Neural progenitor cell (in vitro differentiated cells): ENCODE data around the gene AGBL4. TPM values are rescaled to one million over a fixed set of nuclear protein-coding genes. Genes with fewer than 3 reads are reported as not detected.
"Not testable (repeated sequence)": the region's sequence is repeated elsewhere in the genome, so short reads cannot be mapped to it uniquely, and the experiment has no call there.

Experiments used
- DNase-seq: peaks from one replicate; pipeline ENCODE4 v3.0.0-alpha.2; 2016; ENCODE audit warnings: low spot score
- H2AFZ ChIP-seq: fragments of 200-600 bp; sonication (generic); replicated peaks from 2 replicates; pipeline ENCODE4 v1.6.1; 2016; ENCODE audit warnings: antibody characterized with exemption
- H3F3A ChIP-seq: fragments of 200-600 bp; sonication (generic); 2 replicates; pipeline ENCODE4 v1.6.1; 2016; ENCODE audit warnings: antibody characterized with exemption, low read depth
- H3K27ac ChIP-seq: fragments of 200-600 bp; sonication (generic); 2 replicates; pipeline ENCODE4 v1.5.1; 2016; ENCODE audit warnings: mild to moderate bottlenecking
- H3K27me3 ChIP-seq: fragments of 200-600 bp; sonication (generic); 2 replicates; pipeline ENCODE4 v1.6.1; 2016; ENCODE audit warnings: mild to moderate bottlenecking, moderate library complexity
- H3K36me3 ChIP-seq: fragments of 200-600 bp; sonication (generic); 2 replicates; pipeline ENCODE4 v1.5.1; 2016
- H3K4me1 ChIP-seq: fragments of 200-600 bp; sonication (generic); 2 replicates; pipeline ENCODE4 v1.6.1; 2016; ENCODE audit warnings: mixed run types
- H3K4me2 ChIP-seq: fragments of 200-600 bp; sonication (generic); 2 replicates; pipeline ENCODE4 v1.6.1; 2016
- H3K4me3 ChIP-seq: fragments of 200-600 bp; sonication (generic); 2 replicates; pipeline ENCODE4 v1.5.1; 2016
- H3K79me2 ChIP-seq: fragments of 200-600 bp; sonication (generic); 2 replicates; pipeline ENCODE4 v1.6.1; 2016; ENCODE audit warnings: low read depth
- H3K9ac ChIP-seq: fragments of 200-600 bp; sonication (generic); 2 replicates; pipeline ENCODE4 v1.6.1; 2016
- H3K9me3 ChIP-seq: fragments of 200-600 bp; sonication (generic); 2 replicates; pipeline ENCODE4 v1.5.1; 2016; ENCODE audit warnings: low read depth
- H4K20me1 ChIP-seq: fragments of 200-600 bp; sonication (generic); 2 replicates; pipeline ENCODE4 v1.6.1; 2016; ENCODE audit warnings: low read depth
- H3K27ac Mint-ChIP-seq: 3 replicates; pipeline ENCODE4 v1.8.0; 2021; ENCODE audit warnings: mixed read lengths
- H3K27me3 Mint-ChIP-seq: 2 replicates; pipeline ENCODE4 v1.8.0; 2022; ENCODE audit warnings: low read depth, mild to moderate bottlenecking, inconsistent platforms, moderate library complexity, mixed read lengths; ENCODE audit not compliant: insufficient read depth
- H3K36me3 Mint-ChIP-seq: 3 replicates; pipeline ENCODE4 v1.8.0; 2021; ENCODE audit warnings: mixed read lengths
- H3K4me1 Mint-ChIP-seq: 3 replicates; pipeline ENCODE4 v1.8.0; 2021; ENCODE audit warnings: mixed read lengths
- H3K4me3 Mint-ChIP-seq: 3 replicates; pipeline ENCODE4 v1.8.0; 2021; ENCODE audit warnings: mild to moderate bottlenecking, moderate library complexity, mixed read lengths
- H3K9me3 Mint-ChIP-seq: 3 replicates; pipeline ENCODE4 v1.8.0; 2020; ENCODE audit warnings: mixed read lengths
- CTCF ChIP-seq: fragments of 200-600 bp; sonication (generic); IDR thresholded peaks from 2 replicates; pipeline ENCODE4 v1.5.1; 2017; ENCODE audit warnings: antibody characterized with exemption, mild to moderate bottlenecking
- EZH2 ChIP-seq: fragments of 200-600 bp; sonication (generic); IDR thresholded peaks from 2 replicates; pipeline ENCODE4 v1.6.1; 2017; ENCODE audit warnings: antibody characterized with exemption, mild to moderate bottlenecking, moderate library complexity
- EZH2phosphoT487 ChIP-seq: fragments of 200-600 bp; sonication (generic); IDR thresholded peaks from 2 replicates; pipeline ENCODE4 v1.6.1; 2017; ENCODE audit warnings: antibody characterized with exemption
- total RNA-seq: library from RNA; depleted of rRNA; stranded (reverse); fragments of >200 nt; gene quantifications from 2 replicates; pipeline ENCODE4 v1.2.3, GENCODE V29; 2015; ENCODE audit warnings: low replicate concordance

AGBL4 gene
- total RNA-seq, 1 donor from 2014 or later, result 1.5 TPM

GRCh38 chr1:49318218-49318617, 705.5 kb downstream of the AGBL4 start:
- H3K36me3 Mint-ChIP-seq, result no peaks in the 10 kb centered on the region
- no peaks in the 10 kb centered on the region for H3F3A ChIP-seq
- H3K27me3 Mint-ChIP-seq, result peaks cover 4% of the 10 kb centered on the region
- H3K4me3 Mint-ChIP-seq, result no peak overlapping the region
- H3K4me1 Mint-ChIP-seq, result no peaks in the 10 kb centered on the region
- DNase-seq, result no peak
- TF ChIP-seq EZH2 (no peak), CTCF (no peak), EZH2phosphoT487 (no peak)
- no peak overlapping the region for H3K27ac Mint-ChIP-seq
- H3K4me3 ChIP-seq, result no peak overlapping the region
- H3K27ac ChIP-seq, result no peak overlapping the region
- H3K9me3 Mint-ChIP-seq, result peaks cover 9% of the 10 kb centered on the region
- no peak overlapping the region for H3K4me2 ChIP-seq
- no peak overlapping the region for H3K9ac ChIP-seq
- H3K27me3 ChIP-seq, result no peaks in the 10 kb centered on the region
- H3K36me3 ChIP-seq, result no peaks in the 10 kb centered on the region
- H3K4me1 ChIP-seq, result no peaks in the 10 kb centered on the region
- H2AFZ ChIP-seq, result no peak overlapping the region
- H3K79me2 ChIP-seq, result no peaks in the 10 kb centered on the region
- H3K9me3 ChIP-seq, result peaks cover 30% of the 10 kb centered on the region
- H4K20me1 ChIP-seq, result no peaks in the 10 kb centered on the region

GRCh38 chr1:49307457-49307856, 716.3 kb downstream of the AGBL4 start:
- Histone ChIP-seq H3K36me3 (no peaks in the 10 kb centered on the region), H3K79me2 (no peaks in the 10 kb centered on the region), H3K9me3 (peaks cover 45% of the 10 kb centered on the region), H3K27ac (no peak overlapping the region), H3K9ac (no peak overlapping the region), H3F3A (no peaks in the 10 kb centered on the region), H3K4me2 (no peak overlapping the region), H3K27me3 (no peaks in the 10 kb centered on the region), H3K4me1 (no peaks in the 10 kb centered on the region), H4K20me1 (no peaks in the 10 kb centered on the region), H3K4me3 (no peak overlapping the region), H2AFZ (no peak overlapping the region)
- TF ChIP-seq EZH2 (no peak), CTCF (no peak), EZH2phosphoT487 (no peak)
- H3K4me1 Mint-ChIP-seq, result no peaks in the 10 kb centered on the region
- peaks cover 6% of the 10 kb centered on the region for H3K27me3 Mint-ChIP-seq
- no peaks in the 10 kb centered on the region for H3K36me3 Mint-ChIP-seq
- no peak overlapping the region for H3K4me3 Mint-ChIP-seq
- no peak overlapping the region for H3K27ac Mint-ChIP-seq
- peaks cover 12% of the 10 kb centered on the region for H3K9me3 Mint-ChIP-seq
- DNase-seq, result no peak

- TF ChIP-seq EZH2phosphoT487, result no peak
- TF ChIP-seq CTCF, result no peak
- no peak for TF ChIP-seq EZH2
- Histone ChIP-seq H3K36me3 (no peaks in the 10 kb centered on the region), H3F3A (no peaks in the 10 kb centered on the region), H2AFZ (no peak overlapping the region), H3K27ac (no peak overlapping the region), H3K27me3 (no peaks in the 10 kb centered on the region), H3K79me2 (no peaks in the 10 kb centered on the region), H3K9me3 (peaks cover 40% of the 10 kb centered on the region), H3K4me3 (no peak overlapping the region), H3K4me1 (no peaks in the 10 kb centered on the region), H3K9ac (no peak overlapping the region), H3K4me2 (no peak overlapping the region), H4K20me1 (no peaks in the 10 kb centered on the region)
- Mint-ChIP-seq H3K36me3 (no peaks in the 10 kb centered on the region), H3K4me1 (no peaks in the 10 kb centered on the region), H3K27me3 (peaks cover 6% of the 10 kb centered on the region), H3K27ac (no peak overlapping the region), H3K9me3 (peaks cover 13% of the 10 kb centered on the region), H3K4me3 (no peak overlapping the region)
- no peak for DNase-seq
Measured at GRCh38 chr1:49306507-49307070, 717.2 kb downstream of the AGBL4 start.

- not testable (repeated sequence) for H3F3A ChIP-seq, H3K4me1 Mint-ChIP-seq, H3K36me3 ChIP-seq, H4K20me1 ChIP-seq, H3K79me2 ChIP-seq, H3K9ac ChIP-seq, H3K27me3 Mint-ChIP-seq, H2AFZ ChIP-seq, DNase-seq, H3K27me3 ChIP-seq, H3K27ac ChIP-seq, H3K4me2 ChIP-seq, H3K4me3 ChIP-seq, H3K27ac Mint-ChIP-seq, H3K4me1 ChIP-seq, H3K4me3 Mint-ChIP-seq, H3K36me3 Mint-ChIP-seq
- H3K9me3 Mint-ChIP-seq, result peaks cover 31% of the 10 kb centered on the region
- peaks cover 28% of the 10 kb centered on the region for H3K9me3 ChIP-seq
Measured at GRCh38 chr1:49302400-49302799, 721.4 kb downstream of the AGBL4 start.
